Right ventricle myocardium superior (tissue), 1 donor: ENCODE data around the gene GALNT12. TPM values are rescaled to one million over a fixed set of nuclear protein-coding genes. Genes with fewer than 3 reads are reported as not detected.

Experiments
- ATAC-seq: fragments of 200-7000 bp; cut with Tn5 transposase; one replicate; pipeline ENCODE4 v1.9.1; 2020; ENCODE audit warnings: mild to moderate bottlenecking; ENCODE audit not compliant: poor library complexity
- DNase-seq: peaks from one replicate; pipeline ENCODE4 v3.0.0-alpha.2; 2020
- intact Hi-C: fragments of 100-400 bp; cut with DNase I; formaldehyde crosslinking; loops from one replicate; pipeline ENCODE4 v1.11.2; 2022
- total RNA-seq: library from RNA; stranded (reverse); fragmentation: NEBNext Ultra II Directional; extraction: Animal tissue kit (Norgen Biotek cat#: 25700); gene quantifications from one replicate; pipeline ENCODE4 v1.2.1, GENCODE V29; 2021
- donor health status: DM: no; HTN: yes; CAD: no; lungs with severe emphysema.

GALNT12 gene
- total RNA-seq, 1 donor from 2014 or later = 0.43 TPM

DNA sequence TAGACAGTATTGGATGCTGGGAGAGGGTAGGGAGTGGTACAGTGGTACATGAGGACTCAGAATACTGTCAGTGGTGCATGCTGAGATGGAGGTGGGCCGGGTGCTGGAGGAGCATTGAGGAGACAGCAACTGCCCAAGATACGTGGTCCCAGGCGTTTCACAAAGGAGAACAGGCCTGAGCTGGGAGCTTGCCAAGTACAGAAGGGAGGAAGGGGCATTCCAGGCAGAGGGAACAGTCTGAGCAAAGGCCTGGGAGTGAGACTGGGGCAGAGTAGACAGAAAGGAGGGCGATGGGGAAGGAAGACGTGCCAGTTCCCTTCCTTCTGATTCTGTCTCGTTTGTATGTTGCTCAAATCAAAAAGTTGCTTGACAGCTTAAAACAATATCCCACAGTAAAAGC is 15.2 kb downstream of the GALNT12 start:
- no peak for DNase-seq
- intact Hi-C loops = no loop called here
- ATAC-seq = no peak

DNA sequence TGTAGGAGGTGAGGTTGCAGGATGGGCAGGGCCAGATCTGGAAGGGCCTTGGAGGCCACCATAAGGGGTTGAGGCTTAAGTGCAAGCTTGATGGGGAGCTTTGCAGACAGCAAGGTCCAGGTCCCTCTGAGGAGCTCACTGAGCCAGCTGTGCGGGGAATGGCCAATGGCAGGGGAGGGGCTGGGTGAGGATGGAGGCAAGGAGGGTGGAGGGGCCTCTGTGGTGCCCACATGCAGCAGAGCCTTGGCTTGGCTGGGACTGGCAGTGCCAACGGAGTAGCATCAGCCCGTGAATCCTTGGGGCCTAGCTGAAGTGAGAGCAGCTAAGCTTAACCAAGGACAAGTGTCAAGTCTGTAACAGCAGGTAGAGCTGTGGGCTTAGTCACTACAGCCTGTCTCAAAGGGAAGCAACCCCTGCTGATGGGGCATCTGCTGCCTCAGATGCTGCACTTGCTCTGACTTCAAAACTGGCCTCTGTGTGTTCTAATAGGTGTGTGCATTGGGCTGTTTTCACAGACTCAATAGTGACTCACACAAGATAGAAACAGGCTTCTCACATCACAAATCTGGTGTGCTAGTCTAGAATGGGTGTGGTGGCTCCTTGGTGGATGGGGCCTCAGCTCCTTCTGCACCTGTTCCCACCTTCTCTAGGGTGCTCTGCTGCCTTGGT is 16.3 kb downstream of the GALNT12 start:
- ATAC-seq (no peak), DNase-seq (no peak)
- intact Hi-C loops = no loop called here

DNA sequence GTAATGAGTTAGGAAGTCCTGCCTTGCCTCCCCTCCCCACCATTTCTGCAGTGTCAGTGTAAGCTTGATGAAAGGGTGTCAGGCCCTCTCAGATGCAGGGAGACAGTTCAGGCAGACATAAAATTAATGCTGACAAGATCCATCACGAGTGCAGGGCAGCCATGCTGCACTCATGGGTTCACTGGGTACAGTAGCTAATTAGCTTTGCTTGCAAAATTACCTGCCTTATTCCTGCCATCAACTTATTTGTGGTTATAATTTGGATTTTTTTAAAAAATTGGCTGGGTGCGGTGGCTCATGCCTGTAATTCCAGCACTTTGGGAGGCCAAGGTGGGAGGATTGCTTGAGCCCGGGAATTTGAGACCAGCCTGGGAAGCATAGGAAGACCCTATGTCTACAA is 17.9 kb downstream of the GALNT12 start:
- DNase-seq (no peak), ATAC-seq (no peak)
- intact Hi-C loops = no loop called here

DNA sequence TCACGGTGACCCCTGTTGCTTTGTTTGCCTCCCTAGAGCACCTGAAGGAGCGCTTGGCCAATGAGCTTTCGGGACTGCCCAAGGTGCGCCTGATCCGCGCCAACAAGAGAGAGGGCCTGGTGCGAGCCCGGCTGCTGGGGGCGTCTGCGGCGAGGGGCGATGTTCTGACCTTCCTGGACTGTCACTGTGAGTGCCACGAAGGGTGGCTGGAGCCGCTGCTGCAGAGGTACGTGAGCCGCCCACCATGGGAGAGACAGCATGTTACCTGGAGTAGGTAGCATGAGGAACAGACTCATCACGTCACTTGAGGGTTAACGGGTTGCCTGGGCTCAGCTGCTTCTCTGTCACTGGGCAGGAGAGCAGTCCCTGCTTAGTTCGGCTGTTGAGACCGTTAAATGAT is 19.2 kb downstream of the GALNT12 start:
- intact Hi-C loops = no loop called here
- ATAC-seq (no peak), DNase-seq (no peak)

DNA sequence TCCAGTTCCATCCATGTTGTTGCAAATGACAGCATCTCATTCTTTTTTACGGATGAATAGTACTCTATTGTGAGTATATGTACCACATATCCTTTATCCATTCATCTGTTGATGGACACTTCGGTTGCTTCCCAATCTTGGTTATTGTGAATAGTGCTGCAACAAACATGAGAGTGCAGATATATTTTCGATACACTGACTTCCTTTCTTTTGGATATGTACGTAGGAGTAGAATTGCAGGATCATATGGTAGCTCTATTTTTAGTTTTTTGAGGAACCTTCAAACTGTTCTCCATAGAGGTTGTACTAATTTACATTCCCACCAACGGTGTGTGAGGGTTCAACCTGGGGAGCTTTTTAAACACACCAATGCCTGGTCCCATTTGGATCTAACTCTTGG is 22.3 kb downstream of the GALNT12 start:
- no peak for DNase-seq
- no peak for ATAC-seq

DNA sequence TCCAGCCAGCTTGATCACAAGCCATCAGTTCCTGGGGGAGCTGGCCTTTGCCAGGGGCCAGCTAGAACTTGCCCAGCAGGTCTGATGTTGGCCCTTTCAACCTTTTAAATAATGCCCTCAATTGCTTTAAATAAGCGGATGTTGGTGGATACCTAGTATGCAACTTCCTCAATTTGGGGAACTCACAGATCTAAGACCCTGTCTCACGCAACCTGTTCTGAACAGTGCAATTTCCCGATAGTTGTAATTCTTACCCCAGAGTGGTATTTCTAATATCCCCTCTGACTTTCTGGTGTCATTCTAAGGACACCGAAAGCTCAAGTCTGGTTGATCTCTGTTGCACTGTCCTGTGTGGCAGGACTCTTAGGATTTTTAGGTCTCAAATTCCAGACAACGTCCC is 23.1 kb downstream of the GALNT12 start:
- no peak for DNase-seq
- ATAC-seq = no peak
- intact Hi-C loops = no loop called here

More for the DNA sequence above, 22.3 kb downstream of the GALNT12 start:
- intact Hi-C loops = no loop called here

DNA sequence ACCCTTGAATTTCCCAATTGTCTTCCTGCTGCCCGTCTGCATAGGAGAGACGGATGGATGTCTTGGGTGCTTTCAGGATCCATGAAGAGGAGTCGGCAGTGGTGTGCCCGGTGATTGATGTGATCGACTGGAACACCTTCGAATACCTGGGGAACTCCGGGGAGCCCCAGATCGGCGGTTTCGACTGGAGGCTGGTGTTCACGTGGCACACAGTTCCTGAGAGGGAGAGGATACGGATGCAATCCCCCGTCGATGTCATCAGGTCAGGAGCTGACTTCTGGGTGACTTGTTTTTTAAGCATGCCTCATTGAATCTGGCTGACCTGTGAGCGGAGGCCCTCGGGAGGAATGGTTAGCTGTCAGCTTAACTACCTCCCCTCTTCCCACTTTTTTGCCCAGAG is 24.2 kb downstream of the GALNT12 start:
- ATAC-seq = no peak
- intact Hi-C loops = no loop called here

DNA sequence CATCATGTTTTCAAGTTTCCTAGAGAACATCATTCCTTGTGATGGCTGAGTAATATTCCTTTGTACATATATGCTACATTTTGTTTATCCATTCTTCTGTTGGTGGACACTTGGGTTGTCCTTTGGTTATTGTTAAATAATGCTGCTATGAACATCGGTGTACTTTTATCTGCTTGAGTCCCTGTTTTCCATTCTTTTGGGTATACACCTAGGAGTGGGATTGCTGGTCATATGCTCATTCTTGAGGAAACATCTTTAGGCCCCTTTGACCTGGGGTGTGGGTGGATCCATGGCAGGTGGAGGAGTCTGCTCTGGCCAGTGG is 25.3 kb downstream of the GALNT12 start:
- ATAC-seq (no peak), DNase-seq (no peak)
- intact Hi-C loops = no loop called here

More for the DNA sequence above, 24.2 kb downstream of the GALNT12 start:
- no peak for DNase-seq

DNA sequence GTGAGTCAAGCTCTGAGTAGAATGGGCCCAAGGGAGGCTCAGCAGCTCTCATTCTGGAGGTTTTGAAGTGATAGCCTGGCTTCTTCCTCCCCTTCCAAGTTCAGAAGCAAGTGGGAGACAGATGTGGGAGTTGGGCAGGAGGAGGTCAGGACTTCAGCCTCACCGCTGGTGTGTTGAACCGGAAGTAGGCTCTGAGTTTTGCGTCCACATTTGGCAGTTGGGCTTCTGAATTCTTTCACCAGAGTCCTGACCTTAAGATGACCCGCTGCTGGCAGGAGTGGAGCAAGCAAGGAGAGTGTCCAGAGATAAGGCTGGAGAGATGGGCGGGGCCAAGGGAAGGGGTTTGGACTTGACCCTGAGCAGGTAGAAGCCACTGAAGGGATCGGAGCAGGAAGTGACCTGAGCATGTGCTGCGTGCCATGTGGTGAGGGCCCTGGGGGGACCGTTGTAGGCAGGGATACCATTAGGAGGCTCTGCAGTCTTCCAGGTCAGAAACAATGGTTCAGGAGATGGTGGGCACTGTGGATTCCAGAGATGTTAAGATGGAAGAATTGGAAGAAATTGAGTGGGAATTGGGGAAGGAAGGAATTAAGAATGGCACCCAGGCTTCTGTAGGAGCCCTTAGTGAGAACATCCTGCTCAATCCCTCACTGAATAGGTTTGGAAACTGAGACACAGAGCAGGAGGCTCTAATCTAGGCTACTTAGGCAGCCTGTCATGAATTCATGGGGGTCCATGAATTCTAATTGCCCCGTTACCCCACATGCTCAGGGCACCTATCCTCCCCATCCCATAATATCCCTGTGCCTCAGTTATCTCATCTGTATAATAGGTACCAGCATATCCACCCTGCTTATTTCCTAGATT is 25.9 kb downstream of the GALNT12 start:
- peak; percentile 64 for ATAC-seq
- peak; percentile 53 for DNase-seq
- intact Hi-C loops = no loop called here

DNA sequence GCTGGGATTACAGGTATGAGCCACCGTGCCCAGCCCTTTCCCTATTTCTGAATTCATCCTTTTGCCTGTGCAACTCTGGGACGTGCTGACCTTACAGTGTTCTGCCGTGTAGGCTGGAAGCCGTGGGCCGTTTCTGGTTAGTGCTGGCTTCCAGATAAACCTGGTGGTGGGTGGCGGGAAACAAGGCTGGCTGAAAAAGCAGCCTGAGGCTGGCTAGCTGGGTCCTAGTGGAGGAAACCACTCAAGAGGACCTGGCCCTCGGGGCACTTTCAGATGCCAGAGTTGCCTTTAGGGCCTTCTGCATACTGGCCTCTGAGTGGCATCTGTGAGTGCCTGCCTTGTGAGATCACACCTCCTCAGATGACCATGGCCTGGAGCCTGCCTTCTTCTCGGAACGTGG is 26.9 kb downstream of the GALNT12 start:
- intact Hi-C loops = no loop called here
- DNase-seq (no peak), ATAC-seq (no peak)

DNA sequence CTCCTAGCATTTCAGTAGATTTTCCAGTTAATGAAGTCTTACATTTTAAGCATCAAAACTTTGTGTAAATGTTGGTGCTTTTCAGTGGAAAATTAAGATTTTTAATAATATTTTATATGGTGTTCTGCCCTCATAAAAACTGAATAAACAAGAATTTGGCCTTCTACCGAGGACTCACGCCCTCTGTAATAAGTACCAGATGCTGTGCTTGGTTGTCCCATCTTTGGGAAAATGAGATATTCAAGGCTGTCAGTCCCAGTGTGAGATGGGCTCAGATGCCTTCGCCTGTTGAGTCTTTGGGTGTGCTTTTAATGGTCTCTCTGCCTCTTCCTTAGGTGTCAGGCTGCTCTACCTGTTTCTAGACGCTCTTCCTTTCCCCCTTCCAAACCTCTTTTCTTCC is 28.7 kb downstream of the GALNT12 start:
- ATAC-seq = no peak
- DNase-seq = no peak
- intact Hi-C loops = no loop called here

DNA sequence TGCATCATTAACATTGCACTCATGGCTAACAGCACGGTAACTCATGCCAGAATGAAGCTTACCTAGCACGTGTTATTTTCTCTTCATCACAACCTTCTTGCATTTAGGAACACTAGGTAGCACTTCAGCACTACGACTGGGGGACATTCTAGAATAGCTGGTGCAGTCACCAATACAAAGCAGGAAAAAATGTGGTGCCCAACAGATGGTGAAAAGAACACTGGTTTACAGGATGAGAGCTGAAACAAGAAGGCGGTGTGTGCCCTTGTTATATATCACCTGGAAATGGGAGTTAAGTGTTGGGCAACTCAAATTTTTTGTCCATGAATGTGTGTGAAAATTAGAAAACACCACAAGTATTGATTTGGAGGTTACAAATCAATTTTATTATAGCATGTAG is 30.0 kb downstream of the GALNT12 start:
- intact Hi-C loops = no loop called here
- ATAC-seq (no peak), DNase-seq (no peak)

DNA sequence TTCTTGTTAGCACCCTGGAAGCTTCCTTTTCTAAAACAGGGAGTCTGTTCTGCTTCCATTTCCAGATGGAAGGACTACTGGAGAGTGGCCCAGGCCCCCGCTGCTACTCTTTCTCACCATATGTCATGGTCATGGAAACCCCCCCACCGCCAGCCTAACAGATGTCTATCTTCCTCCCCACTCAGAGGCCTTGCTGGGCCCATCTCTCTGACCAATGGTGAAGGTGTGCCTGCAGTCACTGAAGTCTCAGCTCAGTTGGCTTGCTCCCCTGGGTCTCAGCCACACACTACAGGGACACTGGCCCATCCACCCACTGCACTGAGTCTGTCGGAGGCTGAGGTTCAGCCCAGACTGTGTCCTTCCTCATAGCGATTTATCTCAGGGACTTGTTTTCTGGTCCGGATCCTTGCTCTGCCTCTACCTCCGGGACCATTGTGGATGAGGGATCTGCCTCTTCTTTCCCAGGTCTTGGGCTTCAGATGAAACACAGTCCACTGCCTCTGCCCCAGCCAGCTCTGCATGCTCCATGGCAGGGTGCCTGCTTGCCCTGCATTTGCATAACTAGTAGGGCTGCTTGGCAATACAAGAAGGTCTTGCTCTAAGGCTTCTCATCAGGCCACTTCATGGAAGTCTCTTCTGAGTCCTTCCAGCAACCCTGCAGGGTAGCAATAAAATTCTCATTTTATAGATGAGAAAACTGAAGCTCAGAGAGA is 30.8 kb downstream of the GALNT12 start:
- ATAC-seq (peak; percentile 36), DNase-seq (no peak)
- intact Hi-C loops = no loop called here

DNA sequence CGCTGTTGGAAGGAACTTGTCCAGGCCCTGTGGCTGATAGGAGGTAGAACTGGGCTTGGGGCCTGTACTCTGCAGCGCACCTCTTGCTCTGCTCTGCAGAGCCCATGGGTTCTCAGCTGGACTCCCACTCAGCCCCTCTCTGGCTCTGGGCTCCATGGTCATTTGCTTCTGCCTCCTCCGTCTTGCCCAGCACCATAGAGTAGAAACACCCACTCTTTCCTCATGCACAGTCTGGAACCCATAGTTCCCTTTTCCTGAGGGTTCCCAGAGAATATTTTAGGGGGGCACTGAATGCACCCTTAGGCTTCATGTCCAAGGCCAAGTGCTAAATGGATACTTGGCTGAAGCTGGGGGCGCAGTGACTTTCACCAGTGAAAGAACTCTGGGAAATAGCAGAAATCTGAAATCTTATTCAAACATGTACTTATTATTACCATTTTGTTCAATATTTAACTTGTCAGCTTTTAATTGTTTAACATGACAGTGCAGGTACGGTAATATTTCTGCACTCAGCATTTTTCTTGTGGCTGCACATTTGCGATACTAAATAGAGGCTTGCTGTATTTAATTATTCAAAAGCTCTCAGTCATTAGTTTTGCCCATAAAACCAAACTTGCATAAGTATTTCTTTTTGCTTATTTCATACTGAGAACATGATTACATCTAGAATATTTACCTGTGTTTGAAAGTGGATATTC is 31.5 kb downstream of the GALNT12 start:
- ATAC-seq = peak; percentile 28

DNA sequence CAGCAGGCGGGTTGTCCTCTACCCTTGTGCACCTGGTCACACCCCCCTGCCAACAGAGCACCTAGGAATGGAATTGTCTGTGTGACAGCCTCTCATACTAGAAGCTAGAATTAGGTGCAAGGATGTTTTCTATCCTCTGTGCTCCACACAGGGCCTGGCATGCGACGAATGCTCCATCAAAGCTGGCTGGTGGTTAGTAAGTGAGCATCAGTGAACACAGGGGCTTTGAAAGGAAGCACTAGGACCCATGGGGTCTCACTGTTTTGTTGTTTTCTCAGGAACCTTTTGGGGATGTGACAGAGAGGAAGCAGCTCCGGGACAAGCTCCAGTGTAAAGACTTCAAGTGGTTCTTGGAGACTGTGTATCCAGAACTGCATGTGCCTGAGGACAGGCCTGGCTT is 32.3 kb downstream of the GALNT12 start:
- intact Hi-C loops = no loop called here
- ATAC-seq (no peak), DNase-seq (no peak)

More for the DNA sequence above, 31.5 kb downstream of the GALNT12 start:
- DNase-seq = no peak
- intact Hi-C loops = no loop called here

DNA sequence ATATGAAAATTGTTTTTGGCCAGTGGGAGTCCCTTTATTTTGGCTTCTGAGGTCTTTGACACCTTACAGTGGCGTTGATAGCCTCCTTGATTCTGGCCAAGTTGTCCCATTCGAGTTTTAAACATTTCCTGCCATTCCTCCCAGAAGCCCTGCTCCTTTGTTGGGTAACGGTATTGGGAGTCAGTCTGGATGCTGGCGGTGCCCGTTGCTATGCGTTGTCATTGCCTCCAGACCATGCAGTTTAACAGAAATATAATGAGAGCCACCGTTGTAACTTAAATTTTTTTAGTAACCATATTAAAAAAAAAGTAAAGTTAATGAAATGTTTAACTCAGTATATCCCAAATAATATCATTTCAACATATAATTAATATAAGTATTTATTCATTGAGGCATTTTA is 35.0 kb downstream of the GALNT12 start:
- ATAC-seq (no peak), DNase-seq (no peak)
- intact Hi-C loops = no loop called here

DNA sequence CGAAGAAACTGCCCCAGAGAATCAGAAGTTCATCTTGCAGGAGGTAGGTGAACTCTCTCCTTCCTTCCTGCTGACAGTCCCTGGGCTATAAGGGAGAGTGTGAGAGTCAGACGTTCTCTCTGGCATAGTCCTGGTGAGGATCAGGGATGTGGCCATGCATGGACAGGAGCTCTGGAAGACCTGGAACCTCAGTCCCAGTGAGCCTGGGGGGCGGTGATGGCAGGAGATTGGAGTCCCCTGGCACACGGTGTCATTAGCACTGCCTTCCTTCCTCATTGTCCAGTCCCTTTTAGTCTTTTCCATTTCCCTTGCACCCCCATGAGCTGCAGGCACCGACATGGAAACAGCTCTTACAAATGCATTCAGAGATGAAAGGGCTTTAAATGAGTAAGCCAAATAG is 38.6 kb downstream of the GALNT12 start:
- ATAC-seq = no peak
- no peak for DNase-seq
- intact Hi-C loops = loop anchor here (5.0 kb wide), 2 partner anchors 166 to 296 kb away; no protein-coding TSS in a partner anchor

DNA sequence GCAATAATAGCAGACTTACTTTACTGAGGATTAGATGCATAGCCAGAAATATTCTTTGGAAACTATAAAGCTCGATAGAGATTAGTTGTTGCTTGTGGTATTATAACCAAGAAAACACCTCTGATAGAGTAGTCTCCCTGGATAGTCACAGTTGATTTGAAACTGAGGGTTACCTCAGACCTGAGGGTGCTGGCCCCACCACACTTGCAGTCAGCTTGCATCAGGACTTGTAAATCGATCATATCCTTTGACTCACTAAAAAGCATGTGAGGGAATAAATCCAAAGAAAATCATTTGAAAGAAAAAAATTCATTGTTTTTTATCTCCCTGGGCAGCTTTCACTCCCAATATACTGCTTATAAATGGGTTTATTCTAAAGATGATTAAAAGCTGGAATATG is 39.4 kb downstream of the GALNT12 start:
- DNase-seq (no peak), ATAC-seq (no peak)
- intact Hi-C loops = loop anchor here (5.0 kb wide), 2 partner anchors 165 to 295 kb away; no protein-coding TSS in a partner anchor
